ENCODE results near the gene SLC30A10. TPM values are rescaled to one million over a fixed set of nuclear protein-coding genes. Genes with fewer than 3 reads are reported as not detected.
"Not testable (repeated sequence)": the region's sequence is repeated elsewhere in the genome, so short reads cannot be mapped to it uniquely, and the experiment has no call there.

Gene SLC30A10
- total RNA-seq, 1 donor from 2014 or later: not detected

- Mint-ChIP-seq H3K4me1 (ENCODE audit: low read depth) (peaks cover 5% of the 10 kb centered on the region), H3K9me3 (ENCODE audit: low read depth) (peaks cover 6% of the 10 kb centered on the region), H3K36me3 (ENCODE audit: low read depth) (peaks cover 2% of the 10 kb centered on the region), H3K27ac (ENCODE audit: unreplicated experiment) (no peak overlapping the region), H3K27me3 (ENCODE audit: low read depth) (peaks cover 27% of the 10 kb centered on the region), H3K4me3 (ENCODE audit: unreplicated experiment) (no peak overlapping the region)
- TF ChIP-seq CTCF (IDR thresholded peaks at IDR 0.05): no peak
- no peak for DNase-seq (ENCODE audit: low spot score)
Measured at GRCh38 chr1:219940707-219941106, 12.3 kb upstream of the SLC30A10 start.

DNA sequence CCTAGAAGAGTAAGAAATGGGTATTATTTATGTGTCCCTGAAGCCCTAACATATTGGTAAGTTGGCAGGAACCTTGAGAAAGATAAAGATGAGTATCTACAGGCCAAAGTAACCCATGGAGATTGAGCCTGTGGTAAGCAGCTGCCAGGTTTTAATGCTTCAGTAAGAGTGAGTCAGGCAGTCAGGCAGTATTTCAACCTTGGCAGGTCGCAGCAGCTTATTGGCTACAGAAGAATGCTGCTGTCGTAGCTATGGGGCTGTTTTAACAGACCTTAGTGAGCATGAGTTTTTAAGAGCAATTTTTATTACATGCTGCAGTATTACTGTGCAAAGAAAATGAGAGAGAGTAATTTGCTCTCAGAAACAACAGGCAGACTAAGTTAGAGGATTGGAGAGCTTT lies 10.3 kb upstream of the SLC30A10 start:
- no peak for TF ChIP-seq CTCF (IDR thresholded peaks at IDR 0.05)
- peaks cover 2% of the 10 kb centered on the region for H3K36me3 Mint-ChIP-seq (ENCODE audit: low read depth)
- H3K4me3 Mint-ChIP-seq (ENCODE audit: unreplicated experiment): no peak overlapping the region
- no peak overlapping the region for H3K27ac Mint-ChIP-seq (ENCODE audit: unreplicated experiment)
- peaks cover 5% of the 10 kb centered on the region for H3K4me1 Mint-ChIP-seq (ENCODE audit: low read depth)
- H3K27me3 Mint-ChIP-seq (ENCODE audit: low read depth): peaks cover 28% of the 10 kb centered on the region
- DNase-seq (ENCODE audit: low spot score): no peak
- H3K9me3 Mint-ChIP-seq (ENCODE audit: low read depth): peaks cover 6% of the 10 kb centered on the region

DNA sequence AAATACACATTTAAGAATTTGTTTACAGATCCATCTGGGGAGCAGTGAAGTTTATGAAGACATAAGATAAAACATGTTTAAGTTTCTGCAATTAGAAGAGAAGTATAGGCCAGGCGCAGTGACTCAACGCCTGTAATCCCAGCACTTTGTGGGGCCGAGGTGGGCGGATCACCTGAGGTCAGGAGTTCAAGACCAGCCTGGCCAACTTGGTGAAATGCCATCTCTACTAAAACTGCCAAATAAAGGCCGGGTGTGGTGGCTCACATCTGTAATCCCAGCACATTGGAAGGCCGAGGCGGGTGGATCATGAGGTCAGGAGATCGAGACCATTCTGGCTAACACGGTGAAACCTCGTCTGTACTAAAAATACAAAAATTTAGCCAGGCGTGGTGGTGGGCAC lies 5.4 kb upstream of the SLC30A10 start:
- not testable (repeated sequence) for DNase-seq (ENCODE audit: low spot score); H3K36me3 Mint-ChIP-seq (ENCODE audit: low read depth); H3K4me1 Mint-ChIP-seq (ENCODE audit: low read depth); H3K27ac Mint-ChIP-seq (ENCODE audit: unreplicated experiment); H3K4me3 Mint-ChIP-seq (ENCODE audit: unreplicated experiment); H3K9me3 Mint-ChIP-seq (ENCODE audit: low read depth)
- H3K27me3 Mint-ChIP-seq (ENCODE audit: low read depth): peaks cover 36% of the 10 kb centered on the region

- Mint-ChIP-seq H3K27me3 (ENCODE audit: low read depth) (peaks cover 34% of the 10 kb centered on the region), H3K9me3 (ENCODE audit: low read depth) (no peaks in the 10 kb centered on the region)
Measured at GRCh38 chr1:219931033-219931432, 2.7 kb upstream of the SLC30A10 start.

DNA sequence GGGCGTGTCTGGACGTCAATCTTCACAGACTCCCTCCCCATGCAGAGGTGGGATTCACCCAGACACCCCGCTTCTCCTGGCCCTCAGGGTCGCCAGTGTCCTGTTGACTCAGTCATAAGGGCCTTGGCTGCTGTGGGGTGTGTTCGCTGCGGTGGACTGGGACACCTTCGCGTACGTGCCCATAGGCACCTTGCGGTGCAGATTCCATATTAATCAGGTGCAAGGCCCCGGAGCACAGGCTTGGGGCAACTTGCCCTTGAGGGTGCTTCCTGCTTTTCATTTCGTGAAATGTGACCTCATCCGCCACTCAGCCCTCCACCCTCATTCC lies 398 bp upstream of the SLC30A10 start:
- no peak overlapping the region for H3K27ac Mint-ChIP-seq (ENCODE audit: unreplicated experiment)
- peaks cover 32% of the 10 kb centered on the region for H3K27me3 Mint-ChIP-seq (ENCODE audit: low read depth)
- no peaks in the 10 kb centered on the region for H3K36me3 Mint-ChIP-seq (ENCODE audit: low read depth)
- peak overlapping the region; percentile 57 for H3K4me3 Mint-ChIP-seq (ENCODE audit: unreplicated experiment)
- H3K9me3 Mint-ChIP-seq (ENCODE audit: low read depth): no peaks in the 10 kb centered on the region
- TF ChIP-seq CTCF (IDR thresholded peaks at IDR 0.05): no peak
- H3K4me1 Mint-ChIP-seq (ENCODE audit: low read depth): peaks cover 10% of the 10 kb centered on the region
- DNase-seq (ENCODE audit: low spot score): no peak

More at GRCh38 chr1:219931033-219931432, 2.7 kb upstream of the SLC30A10 start:
- H3K27ac Mint-ChIP-seq (ENCODE audit: unreplicated experiment): no peak overlapping the region
- no peaks in the 10 kb centered on the region for H3K36me3 Mint-ChIP-seq (ENCODE audit: low read depth)
- TF ChIP-seq CTCF (IDR thresholded peaks at IDR 0.05): no peak
- DNase-seq (ENCODE audit: low spot score): no peak
- H3K4me3 Mint-ChIP-seq (ENCODE audit: unreplicated experiment): no peak overlapping the region
- peaks cover 10% of the 10 kb centered on the region for H3K4me1 Mint-ChIP-seq (ENCODE audit: low read depth)

- Mint-ChIP-seq H3K36me3 (ENCODE audit: low read depth) (no peaks in the 10 kb centered on the region), H3K9me3 (ENCODE audit: low read depth) (no peaks in the 10 kb centered on the region), H3K4me3 (ENCODE audit: unreplicated experiment) (peak overlapping the region; percentile 79), H3K27ac (ENCODE audit: unreplicated experiment) (no peak overlapping the region), H3K4me1 (ENCODE audit: low read depth) (peaks cover 10% of the 10 kb centered on the region), H3K27me3 (ENCODE audit: low read depth) (peaks cover 31% of the 10 kb centered on the region)
- no peak for TF ChIP-seq CTCF (IDR thresholded peaks at IDR 0.05)
- no peak for DNase-seq (ENCODE audit: low spot score)
Measured at GRCh38 chr1:219927298-219927955, 930 bp downstream of the SLC30A10 start.
